Stimulated activated CD8-positive, alpha-beta memory T cell treated with anti-CD3 and anti-CD28 coated beads, Interleukin-4, amount 100 ng/mL, for 4 hours (primary cell): ENCODE data around the gene EPS8L2.
"Not testable (repeated sequence)": the region's sequence is repeated elsewhere in the genome, so short reads cannot be mapped to it uniquely, and the experiment has no call there.

ENCODE experiments used
- DNase-seq, 2 donors: peaks; one replicate each; pipeline ENCODE4 v3.0.0-alpha.2; 2020; ENCODE audit warnings: low read depth in 2 of 2, low spot score in 1 of 2

Gene EPS8L2

GRCh38 chr11:724778-725386, 18.9 kb downstream of the EPS8L2 start:
- no peak for DNase-seq

- no peak for DNase-seq
Measured at GRCh38 chr11:725624-726202, 19.7 kb downstream of the EPS8L2 start.

- DNase-seq: peak in 1 of 2 donors; percentile 14
Measured at GRCh38 chr11:726278-727220, 20.5 kb downstream of the EPS8L2 start.

GRCh38 chr11:727281-727701, 21.3 kb downstream of the EPS8L2 start:
- DNase-seq: no peak

- DNase-seq: peak; percentile 53 to 59
Measured at GRCh38 chr11:727859-728748, 22.1 kb downstream of the EPS8L2 start.

GRCh38 chr11:728901-729491, 23.0 kb downstream of the EPS8L2 start:
- DNase-seq: no peak

- DNase-seq: no peak
Measured at GRCh38 chr11:729492-730074, 23.6 kb downstream of the EPS8L2 start.

- no peak for DNase-seq
Measured at GRCh38 chr11:733072-733471, 27.0 kb downstream of the EPS8L2 start.

- DNase-seq: not testable (repeated sequence)
Measured at GRCh38 chr11:734541-734940, 28.5 kb downstream of the EPS8L2 start.

GRCh38 chr11:737366-737765, 31.3 kb downstream of the EPS8L2 start:
- DNase-seq: no peak

- DNase-seq: not testable (repeated sequence)
Measured at GRCh38 chr11:737899-738298, 31.9 kb downstream of the EPS8L2 start.

GRCh38 chr11:742156-742546, 36.1 kb downstream of the EPS8L2 start:
- no peak for DNase-seq

GRCh38 chr11:742571-743201, 36.7 kb downstream of the EPS8L2 start:
- no peak for DNase-seq

GRCh38 chr11:745428-745827, 39.4 kb downstream of the EPS8L2 start:
- DNase-seq: no peak

- no peak for DNase-seq
Measured at GRCh38 chr11:746289-747157, 40.5 kb downstream of the EPS8L2 start.

- peak; percentile 25 to 64 for DNase-seq
Measured at GRCh38 chr11:747158-748006, 41.4 kb downstream of the EPS8L2 start, which contains the start of gene TALDO1. TSS of gene TALDO1 (plus strand) at chr11:747464. CDS start at chr11:747482, 18 bp downstream.

GRCh38 chr11:748007-748359, 42.0 kb downstream of the EPS8L2 start:
- DNase-seq: no peak

- DNase-seq: no peak
Measured at GRCh38 chr11:749731-750130, 43.7 kb downstream of the EPS8L2 start.
